HepG2 (cell line): ENCODE results near the gene ZER1. TPM values are rescaled to one million over a fixed set of nuclear protein-coding genes. Genes with fewer than 3 reads are reported as not detected.

ENCODE experiments used
- GATAD1 ChIP-seq: IDR thresholded peaks from 2 replicates; pipeline ENCODE4 v1.6.1; 2016; ENCODE audit warnings: missing genetic modification reagents, missing compliant biosample characterization
- HMGA1 ChIP-seq: sonication (generic); formaldehyde crosslinking; conservative IDR thresholded peaks from 2 replicates; pipeline ENCODE4 v1.4.0; 2020; ENCODE audit warnings: missing genetic modification reagents
- MATR3 ChIP-seq: sonication (generic); formaldehyde crosslinking; IDR thresholded peaks from 2 replicates; pipeline ENCODE4 v1.4.0; 2020; ENCODE audit warnings: missing genetic modification reagents
- MEF2D ChIP-seq: sonication (generic); formaldehyde crosslinking; IDR thresholded peaks from 2 replicates; pipeline ENCODE4 v1.5.1; 2020; ENCODE audit warnings: mild to moderate bottlenecking, missing genetic modification reagents
- NPAS2 ChIP-seq: sonication (generic); formaldehyde crosslinking; IDR thresholded peaks from 2 replicates; pipeline ENCODE4 v1.8.0; 2022; ENCODE audit warnings: mild to moderate bottlenecking, missing genetic modification reagents, borderline replicate concordance
- POLR2AphosphoS2 ChIP-seq: IDR thresholded peaks from 2 replicates; pipeline ENCODE4 v1.6.1; 2011; ENCODE audit warnings: low read depth, low read length, improper control_type of control experiment
- SRF ChIP-seq: IDR thresholded peaks from 2 replicates; pipeline ENCODE4 v1.6.1; 2011; ENCODE audit warnings: mild to moderate bottlenecking, low read depth, low read length, moderate library complexity
- TBX2 ChIP-seq: sonication (generic); formaldehyde crosslinking; IDR thresholded peaks from 2 replicates; pipeline ENCODE4 v1.5.0; 2020; ENCODE audit warnings: missing genetic modification reagents, mild to moderate bottlenecking, borderline replicate concordance
- TEAD3 ChIP-seq: optimal IDR thresholded peaks from 2 replicates; pipeline ENCODE3; 2016; ENCODE audit warnings: borderline replicate concordance
- ZBTB42 ChIP-seq: sonication (generic); formaldehyde crosslinking; IDR thresholded peaks from 2 replicates; pipeline ENCODE4 v1.5.0; 2020; ENCODE audit warnings: mild to moderate bottlenecking, missing genetic modification reagents
- ZNF224 ChIP-seq: sonication (generic); formaldehyde crosslinking; IDR thresholded peaks from 2 replicates; pipeline ENCODE4 v1.5.0; 2020; ENCODE audit warnings: mild to moderate bottlenecking, missing genetic modification reagents
- ZNF30 ChIP-seq: sonication (generic); formaldehyde crosslinking; IDR thresholded peaks from 2 replicates; pipeline ENCODE4 v1.5.0; 2020; ENCODE audit warnings: mild to moderate bottlenecking, missing genetic modification reagents
- ZNF850 ChIP-seq: sonication (generic); formaldehyde crosslinking; conservative IDR thresholded peaks from 2 replicates; pipeline ENCODE4 v1.9.0; 2021; ENCODE audit warnings: mild to moderate bottlenecking, missing genetic modification reagents
- polyA plus RNA-seq, 8 experiments: library from polyadenylated mRNA; depleted of rRNA in 3 of 8; stranded (reverse) in 7 of 8; unstranded in 1 of 8; fragments of >200 nt; fragmentation: Illumina TruSeq in 4 of 8; extraction: Trizol in 4 of 8; gene quantifications; 2 replicates each; pipeline versions ENCODE4 v1.2.1 to v1.2.3, GENCODE V29; 2011 to 2016; ENCODE audit warnings: low read depth in 4 of 8, missing spikeins in 1 of 8, mixed read lengths in 1 of 8; ENCODE audit not compliant: insufficient read depth in 1 of 8
- total RNA-seq, 5 experiments: library from RNA; depleted of rRNA; stranded (reverse); fragments of >200 nt; fragmentation: Illumina TruSeq; extraction: Trizol; gene quantifications; 2 replicates each; pipeline ENCODE4 v1.2.3, GENCODE V29; 2016; ENCODE audit warnings: low read depth in 1 of 5
- TF ChIP-seq, protein P1 (sequence below): sonication (generic); formaldehyde crosslinking; IDR thresholded peaks from 2 replicates; pipeline ENCODE4 v1.4.0; 2020; ENCODE audit warnings: missing genetic modification reagents
- TF ChIP-seq, protein P2 (sequence below): sonication (generic); formaldehyde crosslinking; IDR thresholded peaks from 2 replicates; pipeline ENCODE4 v1.5.0; 2020; ENCODE audit warnings: mild to moderate bottlenecking, missing genetic modification reagents, borderline replicate concordance
- TF ChIP-seq, protein P3 (sequence below), 2 experiments: IDR thresholded peaks; 2 replicates each; pipeline ENCODE4 v1.6.1; 2011 to 2012; ENCODE audit warnings: low read length in 2 of 2, borderline replicate concordance in 1 of 2, low read depth in 1 of 2, mild to moderate bottlenecking in 1 of 2, moderate library complexity in 1 of 2
- TF ChIP-seq, protein P4 (sequence below): IDR thresholded peaks from 2 replicates; pipeline ENCODE4 v1.6.1; 2016
- TF ChIP-seq, protein P5 (sequence below): IDR thresholded peaks from 2 replicates; pipeline ENCODE4 v1.4.0; 2020; ENCODE audit warnings: mild to moderate bottlenecking, missing genetic modification reagents

ZER1 gene
- total and polyA plus RNA-seq, 2 of the 13 experiments (the other 11 are each of a cell fraction or from before 2014, with no cell fraction given), result 7.7 to 40.0 TPM

DNA sequence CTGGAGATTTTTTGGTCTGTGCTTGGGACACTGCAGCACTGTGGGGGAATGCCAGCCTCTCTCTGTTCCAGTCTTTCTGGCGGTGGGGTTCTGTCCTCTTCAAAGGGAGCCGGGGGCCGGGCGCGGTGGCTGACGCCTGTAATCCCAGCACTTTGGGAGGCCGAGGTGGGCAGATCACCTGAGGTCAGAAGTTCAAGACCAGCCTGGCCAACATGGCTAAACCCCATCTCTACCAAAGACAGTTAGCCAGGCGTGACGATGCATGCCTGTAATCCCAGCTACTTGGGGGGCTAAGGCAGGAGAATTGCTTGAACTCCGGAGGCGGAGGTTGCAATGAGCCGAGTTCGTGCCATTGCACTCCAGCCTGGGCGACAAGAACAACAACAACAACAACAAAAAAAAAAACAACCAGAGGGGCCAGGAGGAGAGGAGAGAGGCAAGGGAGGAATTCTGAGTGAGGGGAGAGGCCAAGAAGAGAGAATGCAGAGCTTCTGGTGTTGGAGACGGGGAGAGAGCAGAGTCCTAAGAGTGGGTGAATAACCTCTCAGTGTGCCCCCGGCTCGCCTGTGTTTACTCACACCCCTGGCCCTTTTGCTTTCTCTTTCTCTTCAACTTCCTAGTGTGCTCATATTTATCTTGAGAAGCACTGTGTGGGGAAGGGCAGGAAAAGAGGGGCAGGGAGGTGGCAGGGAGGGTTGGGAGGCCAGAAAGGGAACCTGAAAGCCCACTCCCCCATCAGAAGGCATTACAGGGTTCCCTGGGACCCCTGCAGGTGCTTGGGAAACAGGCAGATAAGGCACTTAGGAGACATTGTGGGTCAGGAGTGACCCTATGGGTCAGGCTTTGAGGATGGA lies 85.9 kb downstream of the ZER1 start (continued):
- TF ChIP-seq, protein P1, sequence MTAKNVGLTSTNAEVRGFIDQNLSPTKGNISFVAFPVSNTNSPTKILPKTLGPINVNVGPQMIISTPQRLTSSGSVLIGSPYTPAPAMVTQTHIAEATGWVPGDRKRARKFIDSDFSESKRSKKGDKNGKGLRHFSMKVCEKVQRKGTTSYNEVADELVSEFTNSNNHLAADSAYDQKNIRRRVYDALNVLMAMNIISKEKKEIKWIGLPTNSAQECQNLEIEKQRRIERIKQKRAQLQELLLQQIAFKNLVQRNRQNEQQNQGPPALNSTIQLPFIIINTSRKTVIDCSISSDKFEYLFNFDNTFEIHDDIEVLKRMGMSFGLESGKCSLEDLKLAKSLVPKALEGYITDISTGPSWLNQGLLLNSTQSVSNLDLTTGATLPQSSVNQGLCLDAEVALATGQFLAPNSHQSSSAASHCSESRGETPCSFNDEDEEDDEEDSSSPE, result no peak
- TF ChIP-seq TEAD3 (CRISPR knock-in tag), result no peak
- no peak for TF ChIP-seq ZNF850 (CRISPR knock-in tag)
- TF ChIP-seq SRF, result no peak
- TF ChIP-seq, protein P2, sequence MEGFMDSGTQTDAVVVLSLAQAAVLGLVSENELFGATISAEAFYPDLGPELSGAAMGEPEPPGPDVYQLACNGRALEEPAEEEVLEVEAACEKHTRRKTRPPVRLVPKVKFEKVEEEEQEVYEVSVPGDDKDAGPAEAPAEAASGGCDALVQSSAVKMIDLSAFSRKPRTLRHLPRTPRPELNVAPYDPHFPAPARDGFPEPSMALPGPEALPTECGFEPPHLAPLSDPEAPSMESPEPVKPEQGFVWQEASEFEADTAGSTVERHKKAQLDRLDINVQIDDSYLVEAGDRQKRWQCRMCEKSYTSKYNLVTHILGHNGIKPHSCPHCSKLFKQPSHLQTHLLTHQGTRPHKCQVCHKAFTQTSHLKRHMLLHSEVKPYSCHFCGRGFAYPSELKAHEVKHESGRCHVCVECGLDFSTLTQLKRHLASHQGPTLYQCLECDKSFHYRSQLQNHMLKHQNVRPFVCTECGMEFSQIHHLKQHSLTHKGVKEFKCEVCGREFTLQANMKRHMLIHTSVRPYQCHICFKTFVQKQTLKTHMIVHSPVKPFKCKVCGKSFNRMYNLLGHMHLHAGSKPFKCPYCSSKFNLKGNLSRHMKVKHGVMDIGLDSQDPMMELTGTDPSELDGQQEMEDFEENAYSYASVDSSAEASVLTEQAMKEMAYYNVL (CRISPR knock-in tag), result 0 out of 2 replicates have a peak, but pooled peaks have one; percentile 25
- TF ChIP-seq ZNF224 (CRISPR knock-in tag), result no peak
- TF ChIP-seq MATR3 (CRISPR knock-in tag), result no peak
- no peak for TF ChIP-seq ZNF30
- no peak for TF ChIP-seq NPAS2
- no peak for TF ChIP-seq ZBTB42 (CRISPR knock-in tag)
- TF ChIP-seq, protein P3, sequence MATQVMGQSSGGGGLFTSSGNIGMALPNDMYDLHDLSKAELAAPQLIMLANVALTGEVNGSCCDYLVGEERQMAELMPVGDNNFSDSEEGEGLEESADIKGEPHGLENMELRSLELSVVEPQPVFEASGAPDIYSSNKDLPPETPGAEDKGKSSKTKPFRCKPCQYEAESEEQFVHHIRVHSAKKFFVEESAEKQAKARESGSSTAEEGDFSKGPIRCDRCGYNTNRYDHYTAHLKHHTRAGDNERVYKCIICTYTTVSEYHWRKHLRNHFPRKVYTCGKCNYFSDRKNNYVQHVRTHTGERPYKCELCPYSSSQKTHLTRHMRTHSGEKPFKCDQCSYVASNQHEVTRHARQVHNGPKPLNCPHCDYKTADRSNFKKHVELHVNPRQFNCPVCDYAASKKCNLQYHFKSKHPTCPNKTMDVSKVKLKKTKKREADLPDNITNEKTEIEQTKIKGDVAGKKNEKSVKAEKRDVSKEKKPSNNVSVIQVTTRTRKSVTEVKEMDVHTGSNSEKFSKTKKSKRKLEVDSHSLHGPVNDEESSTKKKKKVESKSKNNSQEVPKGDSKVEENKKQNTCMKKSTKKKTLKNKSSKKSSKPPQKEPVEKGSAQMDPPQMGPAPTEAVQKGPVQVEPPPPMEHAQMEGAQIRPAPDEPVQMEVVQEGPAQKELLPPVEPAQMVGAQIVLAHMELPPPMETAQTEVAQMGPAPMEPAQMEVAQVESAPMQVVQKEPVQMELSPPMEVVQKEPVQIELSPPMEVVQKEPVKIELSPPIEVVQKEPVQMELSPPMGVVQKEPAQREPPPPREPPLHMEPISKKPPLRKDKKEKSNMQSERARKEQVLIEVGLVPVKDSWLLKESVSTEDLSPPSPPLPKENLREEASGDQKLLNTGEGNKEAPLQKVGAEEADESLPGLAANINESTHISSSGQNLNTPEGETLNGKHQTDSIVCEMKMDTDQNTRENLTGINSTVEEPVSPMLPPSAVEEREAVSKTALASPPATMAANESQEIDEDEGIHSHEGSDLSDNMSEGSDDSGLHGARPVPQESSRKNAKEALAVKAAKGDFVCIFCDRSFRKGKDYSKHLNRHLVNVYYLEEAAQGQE (IDR thresholded peaks at IDR 0.05; ENCODE audit: borderline replicate concordance in 1 of 2, low read depth in 1 of 2, low read length in 2 of 2), result no peak
- no peak for TF ChIP-seq TBX2
- TF ChIP-seq, protein P4, sequence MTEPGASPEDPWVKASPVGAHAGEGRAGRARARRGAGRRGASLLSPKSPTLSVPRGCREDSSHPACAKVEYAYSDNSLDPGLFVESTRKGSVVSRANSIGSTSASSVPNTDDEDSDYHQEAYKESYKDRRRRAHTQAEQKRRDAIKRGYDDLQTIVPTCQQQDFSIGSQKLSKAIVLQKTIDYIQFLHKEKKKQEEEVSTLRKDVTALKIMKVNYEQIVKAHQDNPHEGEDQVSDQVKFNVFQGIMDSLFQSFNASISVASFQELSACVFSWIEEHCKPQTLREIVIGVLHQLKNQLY, result no peak
- no peak for TF ChIP-seq MEF2D
- TF ChIP-seq GATAD1 (CRISPR knock-in tag), result no peak
- no peak for TF ChIP-seq HMGA1 (CRISPR knock-in tag)
- TF ChIP-seq POLR2AphosphoS2, result no peak
- TF ChIP-seq, protein P5, sequence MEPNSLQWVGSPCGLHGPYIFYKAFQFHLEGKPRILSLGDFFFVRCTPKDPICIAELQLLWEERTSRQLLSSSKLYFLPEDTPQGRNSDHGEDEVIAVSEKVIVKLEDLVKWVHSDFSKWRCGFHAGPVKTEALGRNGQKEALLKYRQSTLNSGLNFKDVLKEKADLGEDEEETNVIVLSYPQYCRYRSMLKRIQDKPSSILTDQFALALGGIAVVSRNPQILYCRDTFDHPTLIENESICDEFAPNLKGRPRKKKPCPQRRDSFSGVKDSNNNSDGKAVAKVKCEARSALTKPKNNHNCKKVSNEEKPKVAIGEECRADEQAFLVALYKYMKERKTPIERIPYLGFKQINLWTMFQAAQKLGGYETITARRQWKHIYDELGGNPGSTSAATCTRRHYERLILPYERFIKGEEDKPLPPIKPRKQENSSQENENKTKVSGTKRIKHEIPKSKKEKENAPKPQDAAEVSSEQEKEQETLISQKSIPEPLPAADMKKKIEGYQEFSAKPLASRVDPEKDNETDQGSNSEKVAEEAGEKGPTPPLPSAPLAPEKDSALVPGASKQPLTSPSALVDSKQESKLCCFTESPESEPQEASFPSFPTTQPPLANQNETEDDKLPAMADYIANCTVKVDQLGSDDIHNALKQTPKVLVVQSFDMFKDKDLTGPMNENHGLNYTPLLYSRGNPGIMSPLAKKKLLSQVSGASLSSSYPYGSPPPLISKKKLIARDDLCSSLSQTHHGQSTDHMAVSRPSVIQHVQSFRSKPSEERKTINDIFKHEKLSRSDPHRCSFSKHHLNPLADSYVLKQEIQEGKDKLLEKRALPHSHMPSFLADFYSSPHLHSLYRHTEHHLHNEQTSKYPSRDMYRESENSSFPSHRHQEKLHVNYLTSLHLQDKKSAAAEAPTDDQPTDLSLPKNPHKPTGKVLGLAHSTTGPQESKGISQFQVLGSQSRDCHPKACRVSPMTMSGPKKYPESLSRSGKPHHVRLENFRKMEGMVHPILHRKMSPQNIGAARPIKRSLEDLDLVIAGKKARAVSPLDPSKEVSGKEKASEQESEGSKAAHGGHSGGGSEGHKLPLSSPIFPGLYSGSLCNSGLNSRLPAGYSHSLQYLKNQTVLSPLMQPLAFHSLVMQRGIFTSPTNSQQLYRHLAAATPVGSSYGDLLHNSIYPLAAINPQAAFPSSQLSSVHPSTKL, result 0 out of 2 replicates have a peak, but pooled peaks have one; percentile 13
